Left lung (tissue), 10 donors: ENCODE data around the gene MAP2K2. TPM values are rescaled to one million over a fixed set of nuclear protein-coding genes. Genes with fewer than 3 reads are reported as not detected.
A peak's percentile ranks its signal among the peaks of the same experiment; 100 is the strongest.

Experiments
- ATAC-seq: fragments of 200-7000 bp; cut with Tn5 transposase; one replicate; pipeline ENCODE4 v1.9.1; 2020; ENCODE audit warnings: moderate library complexity
- DNase-seq, 4 donors: peaks; one replicate each; pipeline ENCODE4 v3.0.0-alpha.2; 2013 to 2020
- H3K27ac ChIP-seq, 2 donors: fragments of 200-600 bp; sonication (generic) in 1 of 2; one replicate each; pipeline versions ENCODE4 v1.5.0 to v1.8.0; 2020 to 2021
- H3K27me3 ChIP-seq, 2 donors: fragments of 200-600 bp; sonication (generic) in 1 of 2; one replicate each; pipeline versions ENCODE4 v1.5.0 to v1.8.0; 2020 to 2021
- H3K36me3 ChIP-seq, 2 donors: fragments of 200-600 bp; sonication (generic) in 1 of 2; one replicate each; pipeline versions ENCODE4 v1.5.0 to v1.8.0; 2020 to 2021
- H3K4me1 ChIP-seq, 2 donors: fragments of 200-600 bp; one replicate each; pipeline ENCODE4 v1.8.0; 2021
- H3K4me3 ChIP-seq, 2 donors: fragments of 200-600 bp; sonication (generic) in 1 of 2; one replicate each; pipeline versions ENCODE4 v1.5.0 to v1.8.0; 2020 to 2021; ENCODE audit warnings: mild to moderate bottlenecking in 1 of 2
- H3K9me3 ChIP-seq, 2 donors: fragments of 200-600 bp; sonication (generic) in 1 of 2; one replicate each; pipeline versions ENCODE4 v1.5.0 to v1.8.0; 2020 to 2021
- CTCF ChIP-seq, 2 donors: fragments of 200-600 bp; sonication (generic) in 1 of 2; IDR thresholded peaks; one replicate each; pipeline versions ENCODE4 v1.5.0 to v1.8.0; 2021; ENCODE audit warnings: antibody characterized with exemption in 2 of 2
- intact Hi-C, 2 donors: fragments of 100-400 bp; cut with DNase I; formaldehyde crosslinking; loops; one replicate each; pipeline versions ENCODE4 v1.11.2 to v1.14.2; 2022
- polyA plus RNA-seq, 6 donors: library from polyadenylated mRNA; unstranded; fragments of 120-200 nt; gene quantifications; one replicate each; pipeline ENCODE4 v1.2.1, GENCODE V29; 2013; ENCODE audit not compliant: insufficient read length in 6 of 6
- total RNA-seq, 2 donors: library from RNA; stranded (reverse); fragmentation: NEBNext Ultra II Directional; extraction: Animal tissue kit (Norgen Biotek cat#: 25700); gene quantifications; one replicate each; pipeline ENCODE4 v1.2.1, GENCODE V29; 2021
- donor health status: DM: no; HTN: yes; CAD: no.
- donor health status: DM: no; HTN: no; CAD: no.

The MAP2K2 gene
- total and polyA plus RNA-seq, 8 donors, result 97.2 to 143 (median 117) TPM

- Histone ChIP-seq H3K27me3 (no peaks in the 10 kb centered on the region), H3K4me1 (peaks cover 0 to 32% of the 10 kb centered on the region in 2 donors), H3K9me3 (no peaks in the 10 kb centered on the region), H3K27ac (no peak overlapping the region), H3K4me3 (no peak overlapping the region), H3K36me3 (peaks cover 0 to 74% of the 10 kb centered on the region in 2 donors)
- TF ChIP-seq CTCF (IDR thresholded peaks at IDR 0.05), result no peak
- ATAC-seq (no peak), DNase-seq (no peak)
- intact Hi-C loops, result no loop called here
Observed at GRCh38 chr19:4046362-4046691, 77.6 kb downstream of the MAP2K2 start.

- ATAC-seq (no peak), DNase-seq (no peak)
- no peak overlapping the region for H3K4me3 ChIP-seq
- intact Hi-C loops, result no loop called here
- peaks cover 0 to 75% of the 10 kb centered on the region in 2 donors for H3K36me3 ChIP-seq
- H3K27me3 ChIP-seq, result no peaks in the 10 kb centered on the region
- no peak for TF ChIP-seq CTCF (IDR thresholded peaks at IDR 0.05)
- H3K4me1 ChIP-seq, result peaks cover 0 to 29% of the 10 kb centered on the region in 2 donors
- no peaks in the 10 kb centered on the region for H3K9me3 ChIP-seq
- no peak overlapping the region for H3K27ac ChIP-seq
Observed at GRCh38 chr19:4045597-4046361, 78.1 kb downstream of the MAP2K2 start.

GRCh38 chr19:4044990-4045465 lies 78.9 kb downstream of the MAP2K2 start:
- ATAC-seq, result no peak

GRCh38 chr19:4043966-4044715 lies 79.8 kb downstream of the MAP2K2 start:
- H3K36me3 ChIP-seq, result peaks cover 0 to 66% of the 10 kb centered on the region in 2 donors
- ATAC-seq (no peak), DNase-seq (peak in 1 of 4 donors; percentile 68)
- H3K4me1 ChIP-seq, result peaks cover 0 to 20% of the 10 kb centered on the region in 2 donors
- H3K27ac ChIP-seq, result no peak overlapping the region
- H3K4me3 ChIP-seq, result no peak overlapping the region
- no peaks in the 10 kb centered on the region for H3K9me3 ChIP-seq
- H3K27me3 ChIP-seq, result no peaks in the 10 kb centered on the region
- TF ChIP-seq CTCF (IDR thresholded peaks at IDR 0.05), result no peak
- intact Hi-C loops, result no loop called here

More at GRCh38 chr19:4044990-4045465, 78.9 kb downstream of the MAP2K2 start:
- Histone ChIP-seq H3K27me3 (no peaks in the 10 kb centered on the region), H3K9me3 (no peaks in the 10 kb centered on the region), H3K36me3 (peaks cover 0 to 74% of the 10 kb centered on the region in 2 donors), H3K27ac (no peak overlapping the region), H3K4me3 (no peak overlapping the region), H3K4me1 (peaks cover 0 to 29% of the 10 kb centered on the region in 2 donors)
- no peak for TF ChIP-seq CTCF (IDR thresholded peaks at IDR 0.05)
- intact Hi-C loops, result no loop called here
- DNase-seq, result peak in 2 of 4 donors; percentile 42 to 70

GRCh38 chr19:4043401-4043800 lies 80.5 kb downstream of the MAP2K2 start:
- ATAC-seq (no peak), DNase-seq (no peak)
- intact Hi-C loops, result no loop called here
- Histone ChIP-seq H3K4me3 (no peak overlapping the region), H3K36me3 (peaks cover 0 to 66% of the 10 kb centered on the region in 2 donors), H3K27me3 (no peaks in the 10 kb centered on the region), H3K9me3 (no peaks in the 10 kb centered on the region), H3K4me1 (peaks cover 0 to 20% of the 10 kb centered on the region in 2 donors), H3K27ac (no peak overlapping the region)
- no peak for TF ChIP-seq CTCF (IDR thresholded peaks at IDR 0.05)
